HepG2 (cell line): ENCODE results near the gene TACC3. TPM values are rescaled to one million over a fixed set of nuclear protein-coding genes. Genes with fewer than 3 reads are reported as not detected.

Experiments used
- ATAC-seq: fragments of 200-7000 bp; cut with Tn5 transposase; 3 replicates; pipeline ENCODE4 v1.9.1; 2020; ENCODE audit warnings: mild to moderate bottlenecking, moderate library complexity
- BruUV-seq: library from RNA; stranded (reverse); fragments of 400-500 nt; replicated peaks from 2 replicates; lab custom pipeline; 2021; lab: Mats Ljungman, UMichigan
- CTCF ChIA-PET: fragments of 300-600 bp; formaldehyde crosslinking; extraction: SDS; loops from one replicate; lab custom pipeline; 2021; ENCODE audit warnings: low total read pairs, inconsistent platforms, low intra/inter-chr PET ratio; lab: Yijun Ruan, JAX
- POLR2A ChIA-PET: fragments of 350-600 bp; sonication (Branson Sonifier 250); formaldehyde crosslinking; loops from one replicate; lab custom pipeline; 2020; ENCODE audit warnings: antibody characterized with exemption, inconsistent platforms; lab: Yijun Ruan, JAX
- DNase-seq: peaks from one replicate; pipeline ENCODE4 v3.0.0-alpha.2; 2015; ENCODE audit warnings: low spot score
- FAIRE-seq: peaks from 3 replicates; lab custom pipeline; 2011; peaks lifted over from hg19 to GRCh38; lab: Jason Lieb, UNC
- H2AFZ ChIP-seq: one replicate; pipeline ENCODE4 v1.6.1; 2011; ENCODE audit warnings: low read length, inconsistent platforms
- H3K27ac ChIP-seq: fragments of 300-600 bp; 3 replicates; pipeline ENCODE4 v1.8.0; 2011; ENCODE audit warnings: mixed run types, mild to moderate bottlenecking, mixed read lengths, low read length, inconsistent platforms; ENCODE audit not compliant: insufficient read depth; ENCODE audit errors: extremely low read length
- H3K27me3 ChIP-seq, 2 experiments: fragments of 200-600 bp in 1 of 2; 2 replicates in 1 of 2; 3 replicates in 1 of 2; pipeline versions ENCODE4 v1.6.0 to v1.8.0; 2011; ENCODE audit warnings: low read length in 2 of 2, mild to moderate bottlenecking in 2 of 2, moderate library complexity in 2 of 2, inconsistent platforms in 1 of 2; ENCODE audit not compliant: insufficient read depth in 2 of 2, control insufficient read depth in 1 of 2
- H3K36me3 ChIP-seq, 2 experiments: fragments of 200-600 bp in 1 of 2; replicated peaks in 1 of 2; 2 replicates in 1 of 2; 3 replicates in 1 of 2; pipeline versions ENCODE4 v1.5.1 to v1.8.0; 2011; ENCODE audit warnings: low read length in 2 of 2, inconsistent platforms in 1 of 2; ENCODE audit not compliant: insufficient read depth in 2 of 2, control insufficient read depth in 1 of 2
- H3K4me1 ChIP-seq: 2 replicates; pipeline ENCODE4 v1.5.1; 2012; ENCODE audit warnings: low read length, inconsistent platforms; ENCODE audit not compliant: insufficient read depth
- H3K4me2 ChIP-seq: 2 replicates; pipeline ENCODE4 v1.6.0; 2011; ENCODE audit warnings: low read depth, low read length, inconsistent platforms
- H3K4me3 ChIP-seq, 3 experiments: fragments of 200-600 bp in 1 of 3; sonication (generic), shearing (Covaris generic) in 1 of 3; replicated peaks in 1 of 3; 2 replicates each; pipeline ENCODE4 v1.5.1; 2011 to 2016; ENCODE audit warnings: low read length in 3 of 3, inconsistent platforms in 2 of 3, low read depth in 2 of 3, mild to moderate bottlenecking in 2 of 3, control low read depth in 1 of 3, mixed read lengths in 1 of 3; ENCODE audit not compliant: insufficient read depth in 1 of 3
- H3K79me2 ChIP-seq: one replicate; pipeline ENCODE4 v1.6.1; 2011; ENCODE audit warnings: low read length, inconsistent platforms; ENCODE audit not compliant: insufficient read depth
- H3K9ac ChIP-seq: 2 replicates; pipeline ENCODE4 v1.6.0; 2011; ENCODE audit warnings: mild to moderate bottlenecking, low read depth, low read length, inconsistent platforms; ENCODE audit not compliant: insufficient read depth
- H3K9me3 ChIP-seq: 2 replicates; pipeline ENCODE4 v1.5.1; 2012; ENCODE audit warnings: mild to moderate bottlenecking, low read length
- H4K20me1 ChIP-seq: 2 replicates; pipeline ENCODE4 v1.6.0; 2011; ENCODE audit warnings: inconsistent platforms, mild to moderate bottlenecking, low read length, moderate library complexity; ENCODE audit not compliant: insufficient read depth
- ETV5 ChIP-seq: IDR thresholded peaks from 2 replicates; pipeline ENCODE4 v1.6.1; 2018; ENCODE audit warnings: missing biosample characterization, missing genetic modification reagents, inconsistent platforms, borderline replicate concordance
- FOXA1 ChIP-seq, 2 experiments: fragments of 450-650 bp in 1 of 2; sonication (generic) in 1 of 2; formaldehyde crosslinking in 1 of 2; IDR thresholded peaks; 2 replicates each; pipeline versions ENCODE4 v1.4.0 to v1.6.1; 2016 to 2020; ENCODE audit warnings: missing genetic modification reagents in 1 of 2
- HDAC1 ChIP-seq: sonication (generic); formaldehyde crosslinking; IDR thresholded peaks from 2 replicates; pipeline ENCODE4 v1.5.1; 2020; ENCODE audit warnings: mild to moderate bottlenecking, missing genetic modification reagents
- HNF1B ChIP-seq: sonication (generic); formaldehyde crosslinking; IDR thresholded peaks from 2 replicates; pipeline ENCODE4 v1.5.1; 2020; ENCODE audit warnings: mild to moderate bottlenecking, moderate library complexity, missing genetic modification reagents
- HNRNPK ChIP-seq: fragments of 200-400 bp; formaldehyde crosslinking; IDR thresholded peaks from 2 replicates; pipeline ENCODE4 v1.6.1; 2018; ENCODE audit warnings: low read length, low read depth, moderate library complexity, mild to moderate bottlenecking; ENCODE audit not compliant: poor library complexity, severe bottlenecking
- MLXIP ChIP-seq: sonication (generic); formaldehyde crosslinking; IDR thresholded peaks from 2 replicates; pipeline ENCODE4 v1.9.0; 2021; ENCODE audit warnings: missing genetic modification reagents, borderline replicate concordance
- MYC ChIP-seq: sonication (generic); formaldehyde crosslinking; IDR thresholded peaks from 2 replicates; pipeline ENCODE4 v1.9.0; 2021; ENCODE audit warnings: missing genetic modification reagents, borderline replicate concordance
- MYNN ChIP-seq: sonication (generic); formaldehyde crosslinking; IDR thresholded peaks from 2 replicates; pipeline ENCODE4 v1.4.0; 2020; ENCODE audit warnings: mild to moderate bottlenecking, low read depth, missing genetic modification reagents
- NR0B2 ChIP-seq: sonication (generic); formaldehyde crosslinking; IDR thresholded peaks from 2 replicates; pipeline ENCODE4 v1.4.0; 2020; ENCODE audit warnings: mild to moderate bottlenecking, missing genetic modification reagents
- PBX3 ChIP-seq: sonication (generic); formaldehyde crosslinking; IDR thresholded peaks from 2 replicates; pipeline ENCODE4 v1.8.1; 2023; ENCODE audit warnings: missing genetic modification reagents, inconsistent platforms, borderline replicate concordance
- RFX3 ChIP-seq: IDR thresholded peaks from 2 replicates; pipeline ENCODE4 v1.6.1; 2016; ENCODE audit warnings: missing biosample characterization, missing genetic modification reagents
- TCF7L2 ChIP-seq: IDR thresholded peaks from 2 replicates; pipeline ENCODE4 v1.6.1; 2011; ENCODE audit warnings: mild to moderate bottlenecking, low read depth, low read length, moderate library complexity
- ZNF484 ChIP-seq: sonication (generic); formaldehyde crosslinking; IDR thresholded peaks from 2 replicates; pipeline ENCODE4 v1.5.1; 2020; ENCODE audit warnings: mild to moderate bottlenecking, low read depth, missing genetic modification reagents, borderline replicate concordance
- ZNF644 ChIP-seq: IDR thresholded peaks from 2 replicates; pipeline ENCODE4 v1.6.1; 2016; ENCODE audit warnings: low read depth
- WGBS: methylation state at CpG from one replicate; pipeline ENCODE4 v1.1.6; 2017; ENCODE audit warnings: low lambda C conversion rate; 5-methylcytosine and 5-hydroxymethylcytosine counted together
- in situ Hi-C: cut with HindIII; loops from 2 replicates; pipeline ENCODE4 v1.10.0; 2017; ENCODE audit warnings: low pct_unique_long_range_greater_than_20kb; ENCODE audit not compliant: extremely low pct_ligation_motif_present
- intact Hi-C: fragments of 100-400 bp; cut with micrococcal nuclease; formaldehyde crosslinking; loops from one replicate; pipeline ENCODE4 v1.10.0; 2022; ENCODE audit not compliant: unreplicated experiment
- polyA plus RNA-seq, 8 experiments: library from polyadenylated mRNA; depleted of rRNA in 3 of 8; stranded (reverse) in 7 of 8; unstranded in 1 of 8; fragments of >200 nt; fragmentation: Illumina TruSeq in 4 of 8; extraction: Trizol in 4 of 8; gene quantifications; 2 replicates each; pipeline versions ENCODE4 v1.2.1 to v1.2.3, GENCODE V29; 2011 to 2016; ENCODE audit warnings: low read depth in 4 of 8, missing spikeins in 1 of 8, mixed read lengths in 1 of 8; ENCODE audit not compliant: insufficient read depth in 1 of 8
- total RNA-seq, 5 experiments: library from RNA; depleted of rRNA; stranded (reverse); fragments of >200 nt; fragmentation: Illumina TruSeq; extraction: Trizol; gene quantifications; 2 replicates each; pipeline ENCODE4 v1.2.3, GENCODE V29; 2016; ENCODE audit warnings: low read depth in 1 of 5

Gene TACC3
- total and polyA plus RNA-seq, 2 of the 13 experiments (the other 11 are each of a cell fraction or from before 2014, with no cell fraction given), result 20.3 to 21.2 TPM

GRCh38 chr4:1786544-1787362 is 65.4 kb downstream of the TACC3 start (continued):
- TF ChIP-seq HNF1B (CRISPR knock-in tag), result 0 out of 2 replicates have a peak, but pooled peaks have one; percentile 26
- no peak for TF ChIP-seq MYNN (CRISPR knock-in tag)
- peak; percentile 65 for TF ChIP-seq HDAC1

- H3K27me3 ChIP-seq, result peaks cover 8 to 21% of the 10 kb centered on the region in 2 experiments; a peak in 4 of 5 replicates
- FAIRE-seq, result no peak
- H3K79me2 ChIP-seq, result no peaks in the 10 kb centered on the region
- ChIA-PET POLR2A (interaction anchor here (2.1 to 34.3 kb wide), 4 partner anchors 2 to 39 kb away, joined by 7 to 1258 read pairs (median 634); partner anchors contain the start of gene FGFR3), CTCF (interaction anchor here (3.5 kb wide), 1 partner anchor 23 kb away, joined by 13 read pairs; no protein-coding TSS in a partner anchor)
- in situ Hi-C loops, result no loop called here
- H3K9ac ChIP-seq, result no peak overlapping the region
- no peaks in the 10 kb centered on the region for H3K36me3 ChIP-seq
- no peak for DNase-seq
- no TSS peak for BruUV-seq
- H3K4me1 ChIP-seq, result peaks cover 98% of the 10 kb centered on the region
- intact Hi-C loops, result no loop called here
- WGBS, result 9% methylated on average over 22 of the region's 25 CpGs
- no peak for ATAC-seq
- H4K20me1 ChIP-seq, result no peaks in the 10 kb centered on the region
- peak overlapping the region; percentile 20 to 62 (median 36); a peak in 4 of 6 replicates for H3K4me3 ChIP-seq
- H3K9me3 ChIP-seq, result no peaks in the 10 kb centered on the region
- no peak overlapping the region for H2AFZ ChIP-seq
- H3K27ac ChIP-seq, result no peak overlapping the region
- H3K4me2 ChIP-seq, result peak overlapping the region; percentile 89
- TF ChIP-seq RFX3 (CRISPR knock-in tag) (no peak), MLXIP (CRISPR knock-in tag) (no peak), MYC (no peak), FOXA1 (IDR thresholded peaks at IDR 0.05) (no peak), FOXA1 (CRISPR knock-in tag; IDR thresholded peaks at IDR 0.05) (no peak), TCF7L2 (no peak), ZNF484 (CRISPR knock-in tag) (no peak), HNRNPK (no peak), NR0B2 (no peak), PBX3 (no peak), ZNF644 (no peak), ETV5 (peak; percentile 62; the same call in 1 of the 2 replicates)
Observed at GRCh38 chr4:1787411-1788077, 66.2 kb downstream of the TACC3 start.
